Measurements from ENCODE around the gene C1orf185. TPM values are rescaled to one million over a fixed set of nuclear protein-coding genes. Genes with fewer than 3 reads are reported as not detected.

The C1orf185 gene
- not detected in 2 replicates for total RNA-seq
- long read RNA-seq: 0 reads

GRCh38 chr1:51101976-51102375 lies at the start of gene C1orf185:
Gene C1orf185 (plus strand): TSS chr1:51102228. CDS start chr1:51102234, 6 bp downstream.
- Mint-ChIP-seq H3K27ac (ENCODE audit: unreplicated experiment) (no peak within 1 kb of the TSS), H3K4me1 (no peaks in the 10 kb centered on the region), H3K4me3 (no peak within 1 kb of the TSS), H3K9me3 (no peaks in the 10 kb centered on the region), H3K27me3 (ENCODE audit: low read depth) (peaks cover 22% of the 10 kb centered on the region), H3K36me3 (ENCODE audit: low read depth) (no peaks in the 10 kb centered on the region)
- TF ChIP-seq CTCF (conservative IDR thresholded peaks at IDR 0.05): no peak
- DNase-seq (ENCODE audit: low read depth, low spot score): no peak

GRCh38 chr1:51058858-51059257 lies 43.2 kb upstream of the C1orf185 start:
- H3K36me3 Mint-ChIP-seq (ENCODE audit: low read depth): no peaks in the 10 kb centered on the region
- H3K9me3 Mint-ChIP-seq: peaks cover 12% of the 10 kb centered on the region
- H3K4me1 Mint-ChIP-seq: no peaks in the 10 kb centered on the region
- H3K4me3 Mint-ChIP-seq: no peak overlapping the region
- DNase-seq (ENCODE audit: low read depth, low spot score): no peak
- no peak overlapping the region for H3K27ac Mint-ChIP-seq (ENCODE audit: unreplicated experiment)
- peak; percentile 48 for TF ChIP-seq CTCF (conservative IDR thresholded peaks at IDR 0.05)
- H3K27me3 Mint-ChIP-seq (ENCODE audit: low read depth): peaks cover 22% of the 10 kb centered on the region

- DNase-seq (ENCODE audit: low read depth, low spot score): no peak
- TF ChIP-seq CTCF (conservative IDR thresholded peaks at IDR 0.05): no peak
- no peak overlapping the region for H3K4me3 Mint-ChIP-seq
- H3K9me3 Mint-ChIP-seq: peaks cover 11% of the 10 kb centered on the region
- H3K27ac Mint-ChIP-seq (ENCODE audit: unreplicated experiment): no peak overlapping the region
- H3K4me1 Mint-ChIP-seq: no peaks in the 10 kb centered on the region
- H3K27me3 Mint-ChIP-seq (ENCODE audit: low read depth): peaks cover 17% of the 10 kb centered on the region
- no peaks in the 10 kb centered on the region for H3K36me3 Mint-ChIP-seq (ENCODE audit: low read depth)
Measured at GRCh38 chr1:51061231-51061918, 40.7 kb upstream of the C1orf185 start.

GRCh38 chr1:51063121-51063520 lies 38.9 kb upstream of the C1orf185 start:
- Mint-ChIP-seq H3K36me3 (ENCODE audit: low read depth) (no peaks in the 10 kb centered on the region), H3K27ac (ENCODE audit: unreplicated experiment) (no peak overlapping the region), H3K4me3 (no peak overlapping the region)

GRCh38 chr1:51070011-51070410 lies 32.0 kb upstream of the C1orf185 start:
- Mint-ChIP-seq H3K27me3 (ENCODE audit: low read depth) (peaks cover 44% of the 10 kb centered on the region), H3K36me3 (ENCODE audit: low read depth) (no peaks in the 10 kb centered on the region), H3K4me3 (no peak overlapping the region), H3K9me3 (no peaks in the 10 kb centered on the region), H3K4me1 (no peaks in the 10 kb centered on the region), H3K27ac (ENCODE audit: unreplicated experiment) (no peak overlapping the region)
- DNase-seq (ENCODE audit: low read depth, low spot score): no peak
- TF ChIP-seq CTCF (conservative IDR thresholded peaks at IDR 0.05): no peak

More at GRCh38 chr1:51063121-51063520, 38.9 kb upstream of the C1orf185 start:
- peaks cover 9% of the 10 kb centered on the region for H3K9me3 Mint-ChIP-seq
- H3K27me3 Mint-ChIP-seq (ENCODE audit: low read depth): peaks cover 12% of the 10 kb centered on the region
- no peaks in the 10 kb centered on the region for H3K4me1 Mint-ChIP-seq
- DNase-seq (ENCODE audit: low read depth, low spot score): no peak
- TF ChIP-seq CTCF (conservative IDR thresholded peaks at IDR 0.05): no peak
